Measurements from ENCODE around the gene ATPAF1.

- TF ChIP-seq CTCF (IDR thresholded peaks at IDR 0.05; ENCODE audit: insufficient read depth, low read depth, low read length) (no peak), EZH2 (IDR thresholded peaks at IDR 0.05; ENCODE audit: insufficient read depth, low read length) (no peak)
Measured at GRCh38 chr1:46646844-46647243, 21.3 kb downstream of the ATPAF1 start.
